ENCODE results near the gene HIC1.

HIC1 gene

GRCh38 chr17:2042933-2043332, 12.0 kb upstream of the HIC1 start:
- no peak for DNase-seq (ENCODE audit: insufficient read length, low spot score)
- no peak for FAIRE-seq

DNA sequence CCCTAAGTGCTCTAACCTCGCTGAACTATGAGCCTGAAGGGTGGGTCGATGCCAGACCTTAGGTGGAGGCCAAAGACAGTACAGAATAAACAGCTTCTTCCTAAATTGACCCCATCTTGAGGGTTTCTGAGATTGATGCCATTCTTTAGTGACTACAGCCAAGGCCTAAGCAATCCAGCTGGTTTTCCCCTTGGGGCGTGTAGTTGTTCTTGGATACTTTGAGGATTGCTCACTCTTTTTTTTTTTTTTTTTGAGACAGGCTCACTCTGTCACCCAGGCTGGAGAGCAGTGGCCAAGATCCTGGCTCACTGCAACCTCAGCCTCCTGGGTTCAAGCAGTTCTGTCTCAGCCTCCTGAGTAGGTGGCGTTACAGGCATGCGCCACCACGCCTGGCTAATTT, 11.1 kb upstream of the HIC1 start:
- DNase-seq (ENCODE audit: insufficient read length, low spot score) (no peak), FAIRE-seq (peak; percentile 38)

GRCh38 chr17:2044263-2044894, 10.5 kb upstream of the HIC1 start:
- FAIRE-seq, result peak; percentile 63
- DNase-seq (ENCODE audit: insufficient read length, low spot score), result no peak

DNA sequence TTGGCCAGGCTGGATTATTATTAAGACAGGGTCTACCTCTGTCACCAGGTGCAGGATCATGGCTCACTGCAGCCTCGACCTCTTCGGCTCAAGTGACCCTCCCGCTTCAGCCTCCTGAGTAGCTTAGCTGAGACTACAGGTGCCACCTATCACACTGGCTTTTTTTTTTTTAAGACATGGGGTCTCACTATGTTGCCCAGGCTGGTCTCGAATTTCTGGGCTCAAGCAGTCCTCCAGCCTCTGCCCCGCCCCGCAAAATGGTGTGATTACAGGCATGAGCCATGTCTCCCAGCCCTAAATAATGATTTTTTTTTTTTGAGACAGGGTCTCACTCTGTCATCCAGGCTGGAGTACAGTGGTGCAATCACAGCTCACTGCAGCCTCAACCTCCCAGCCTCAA, 7.3 kb upstream of the HIC1 start:
- DNase-seq (ENCODE audit: insufficient read length, low spot score) (no peak), FAIRE-seq (no peak)

GRCh38 chr17:2048805-2049204, 6.1 kb upstream of the HIC1 start:
- FAIRE-seq, result no peak
- no peak for DNase-seq (ENCODE audit: insufficient read length, low spot score)

GRCh38 chr17:2049333-2050299, 5.3 kb upstream of the HIC1 start:
- peak; percentile 93 for FAIRE-seq
- DNase-seq (ENCODE audit: insufficient read length, low spot score), result no peak

GRCh38 chr17:2050300-2051060, 4.4 kb upstream of the HIC1 start:
- FAIRE-seq (peak; percentile 72), DNase-seq (ENCODE audit: insufficient read length, low spot score) (no peak)

DNA sequence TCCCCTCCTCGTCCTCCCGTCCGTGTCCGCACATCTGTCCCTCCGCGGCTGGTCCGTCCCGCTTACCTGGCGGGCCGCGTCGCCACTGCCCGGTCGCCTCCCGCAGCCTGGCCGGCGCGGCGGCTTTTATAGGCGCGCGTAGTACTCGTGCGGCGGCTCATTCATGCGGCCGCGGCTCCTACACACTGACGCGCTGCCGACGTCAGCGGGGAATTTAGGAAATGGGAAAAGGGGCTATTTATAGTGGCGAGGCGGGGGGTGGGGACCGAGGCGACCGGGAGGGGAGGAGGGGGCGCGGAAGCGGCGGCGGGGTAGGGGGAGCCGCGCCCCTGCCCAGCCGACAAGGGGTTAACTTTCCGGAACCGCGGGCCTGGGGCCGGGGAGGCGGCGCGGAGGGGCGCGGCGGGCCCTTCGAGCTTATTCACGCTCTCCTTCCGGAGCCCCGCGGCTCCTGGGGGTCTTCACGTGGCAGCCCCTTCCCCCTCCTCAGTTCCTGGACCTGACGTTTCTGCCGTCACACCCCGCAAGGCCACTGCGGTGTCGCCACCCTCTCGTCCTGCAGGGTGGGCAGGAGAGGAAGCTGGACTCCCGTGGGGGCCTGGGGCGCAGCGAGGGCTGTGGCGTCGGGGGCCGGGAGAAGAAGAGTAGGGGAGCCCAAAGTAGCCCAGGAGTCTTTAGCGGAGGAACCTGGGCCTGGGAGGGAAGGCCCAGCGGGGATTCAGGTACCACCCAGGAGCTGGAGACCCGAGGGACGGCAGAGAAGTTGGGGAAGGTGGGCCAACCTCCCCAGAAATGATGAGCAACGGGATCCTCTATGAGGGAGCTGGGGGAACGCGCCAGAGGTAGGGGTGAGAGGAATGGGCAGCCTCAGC, 3.6 kb upstream of the HIC1 start:
- FAIRE-seq (no peak), DNase-seq (ENCODE audit: insufficient read length, low spot score) (no peak)

DNA sequence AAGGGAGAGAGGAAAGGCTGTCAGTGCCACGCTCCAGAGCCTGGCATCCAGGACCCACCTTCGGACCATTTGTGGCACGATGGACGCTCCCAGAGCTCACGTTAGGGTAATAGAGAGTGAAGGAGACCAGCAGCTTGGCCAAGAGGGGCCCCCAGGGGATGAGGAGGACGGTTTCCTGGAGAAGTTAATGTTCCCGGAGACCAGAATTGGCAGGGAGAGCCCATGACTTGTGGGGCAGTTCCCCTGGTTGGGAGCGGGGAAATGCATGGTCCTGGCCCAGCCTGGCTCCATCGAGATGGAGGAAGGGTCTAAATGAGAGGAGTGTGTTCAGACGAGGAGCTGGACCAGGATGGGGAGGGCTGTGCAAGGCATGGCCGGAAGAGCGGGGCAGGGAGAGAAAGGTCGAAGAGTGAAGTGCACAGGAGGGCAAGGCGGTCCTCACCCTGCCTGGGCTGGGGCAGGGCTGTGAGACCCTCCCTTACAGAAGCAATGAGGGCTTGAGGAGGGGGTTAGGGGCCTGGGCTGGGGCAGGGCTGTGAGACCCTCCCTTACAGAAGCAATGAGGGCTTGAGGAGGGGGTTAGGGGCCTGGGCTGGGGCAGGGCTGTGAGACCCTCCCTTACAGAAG, 2.9 kb upstream of the HIC1 start:
- FAIRE-seq, result no peak
- DNase-seq (ENCODE audit: insufficient read length, low spot score), result no peak

DNA sequence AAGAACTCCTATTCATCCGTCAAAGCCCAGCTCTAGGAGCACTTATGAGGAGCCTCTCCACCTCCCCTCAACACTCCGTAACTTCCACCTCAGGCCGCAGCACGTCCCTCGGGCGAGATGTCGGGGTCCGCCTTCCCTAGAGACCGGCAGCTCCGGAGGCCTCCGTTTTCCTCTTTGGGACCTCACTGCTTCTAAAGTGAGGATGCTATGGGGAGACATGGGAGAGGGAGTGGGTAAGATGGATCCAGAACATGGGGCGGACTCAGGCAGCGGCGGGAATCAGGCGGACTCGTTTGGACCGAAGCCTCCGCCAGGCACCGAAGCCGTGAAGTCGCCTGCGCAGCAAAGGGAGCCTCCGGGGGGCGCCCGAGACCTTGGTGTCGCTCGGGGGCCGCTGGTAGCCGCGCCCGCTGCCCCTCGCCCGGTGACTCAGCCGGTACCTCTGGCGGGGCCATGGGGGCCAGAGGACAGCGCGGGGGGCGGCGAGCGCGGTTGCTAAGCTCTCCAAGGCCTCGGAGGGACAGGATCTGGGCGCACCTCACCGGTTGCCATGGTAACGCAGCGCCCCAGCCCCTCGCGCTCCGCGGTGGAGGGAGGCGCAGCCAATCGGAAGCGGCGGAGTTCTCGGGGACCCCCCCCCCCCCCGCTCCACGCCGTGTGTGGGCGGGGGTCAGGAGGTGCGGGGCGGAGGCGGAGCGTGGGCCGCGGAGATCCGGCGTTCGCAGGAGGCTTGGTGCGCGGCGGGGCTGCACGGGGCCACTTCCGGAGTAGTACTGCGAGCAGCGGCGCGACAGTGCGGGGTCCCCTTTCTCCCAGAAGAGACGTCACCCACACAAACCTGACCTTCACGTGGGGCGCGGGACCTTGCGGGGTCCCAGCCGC, 1.3 kb upstream of the HIC1 start:
- no peak for DNase-seq (ENCODE audit: insufficient read length, low spot score)
- peak; percentile 81 for FAIRE-seq

- DNase-seq (ENCODE audit: insufficient read length, low spot score) (no peak), FAIRE-seq (no peak)
Observed at GRCh38 chr17:2054262-2054511, 716 bp upstream of the HIC1 start.

- DNase-seq (ENCODE audit: insufficient read length, low spot score), result no peak
- no peak for FAIRE-seq
Observed at GRCh38 chr17:2055292-2056205, 646 bp downstream of the HIC1 start.

- no peak for FAIRE-seq
- no peak for DNase-seq (ENCODE audit: insufficient read length, low spot score)
Observed at GRCh38 chr17:2056206-2057174, 1.6 kb downstream of the HIC1 start.

GRCh38 chr17:2057175-2057759, 2.4 kb downstream of the HIC1 start:
- DNase-seq (ENCODE audit: insufficient read length, low spot score) (no peak), FAIRE-seq (no peak)

DNA sequence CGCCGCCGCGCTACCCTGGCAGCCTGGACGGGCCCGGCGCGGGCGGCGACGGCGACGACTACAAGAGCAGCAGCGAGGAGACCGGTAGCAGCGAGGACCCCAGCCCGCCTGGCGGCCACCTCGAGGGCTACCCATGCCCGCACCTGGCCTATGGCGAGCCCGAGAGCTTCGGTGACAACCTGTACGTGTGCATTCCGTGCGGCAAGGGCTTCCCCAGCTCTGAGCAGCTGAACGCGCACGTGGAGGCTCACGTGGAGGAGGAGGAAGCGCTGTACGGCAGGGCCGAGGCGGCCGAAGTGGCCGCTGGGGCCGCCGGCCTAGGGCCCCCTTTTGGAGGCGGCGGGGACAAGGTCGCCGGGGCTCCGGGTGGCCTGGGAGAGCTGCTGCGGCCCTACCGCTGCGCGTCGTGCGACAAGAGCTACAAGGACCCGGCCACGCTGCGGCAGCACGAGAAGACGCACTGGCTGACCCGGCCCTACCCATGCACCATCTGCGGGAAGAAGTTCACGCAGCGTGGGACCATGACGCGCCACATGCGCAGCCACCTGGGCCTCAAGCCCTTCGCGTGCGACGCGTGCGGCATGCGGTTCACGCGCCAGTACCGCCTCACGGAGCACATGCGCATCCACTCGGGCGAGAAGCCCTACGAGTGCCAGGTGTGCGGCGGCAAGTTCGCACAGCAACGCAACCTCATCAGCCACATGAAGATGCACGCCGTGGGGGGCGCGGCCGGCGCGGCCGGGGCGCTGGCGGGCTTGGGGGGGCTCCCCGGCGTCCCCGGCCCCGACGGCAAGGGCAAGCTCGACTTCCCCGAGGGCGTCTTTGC, 3.1 kb downstream of the HIC1 start:
- DNase-seq (ENCODE audit: insufficient read length, low spot score), result no peak
- FAIRE-seq, result peak; percentile 67
